GOT3 (cell line): ENCODE measurements around the gene PSMB2.

Source experiments
- DNase-seq: peaks from one replicate; lab custom pipeline; 2025; ENCODE audit warnings: mixed read lengths; lab: John Stamatoyannopoulos, UW

PSMB2 gene

DNA sequence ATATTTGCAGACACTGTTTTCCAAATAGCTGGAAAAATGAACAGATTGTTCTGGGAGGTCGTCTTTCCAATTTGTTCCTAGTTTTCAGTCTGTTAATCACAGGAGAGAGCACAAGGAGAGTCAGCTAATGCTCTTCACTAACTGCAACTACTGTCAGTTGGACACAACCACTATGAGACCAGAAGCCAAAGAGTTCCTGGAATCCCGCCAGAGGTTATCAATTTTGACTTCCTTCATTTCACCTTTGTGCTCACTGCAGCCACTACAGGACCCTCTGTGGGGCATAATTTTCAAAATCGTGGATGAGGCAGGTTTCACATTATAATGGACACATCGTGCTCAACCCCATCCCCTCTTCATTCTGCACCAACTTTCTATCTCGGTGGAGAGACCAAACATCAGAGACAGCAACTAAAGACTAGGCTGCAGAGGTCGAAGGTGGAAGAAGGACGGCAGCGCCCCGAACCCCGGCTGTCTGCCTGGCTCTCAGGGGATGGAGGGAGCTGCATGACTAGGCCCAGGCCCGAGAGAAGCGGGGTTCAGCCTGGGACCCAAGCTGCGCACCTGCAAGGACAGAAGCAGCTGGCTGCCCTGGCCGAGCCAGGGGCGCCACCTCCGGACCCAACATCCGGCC, 84.7 kb downstream of the PSMB2 start:
- DNase-seq, result no peak

DNA sequence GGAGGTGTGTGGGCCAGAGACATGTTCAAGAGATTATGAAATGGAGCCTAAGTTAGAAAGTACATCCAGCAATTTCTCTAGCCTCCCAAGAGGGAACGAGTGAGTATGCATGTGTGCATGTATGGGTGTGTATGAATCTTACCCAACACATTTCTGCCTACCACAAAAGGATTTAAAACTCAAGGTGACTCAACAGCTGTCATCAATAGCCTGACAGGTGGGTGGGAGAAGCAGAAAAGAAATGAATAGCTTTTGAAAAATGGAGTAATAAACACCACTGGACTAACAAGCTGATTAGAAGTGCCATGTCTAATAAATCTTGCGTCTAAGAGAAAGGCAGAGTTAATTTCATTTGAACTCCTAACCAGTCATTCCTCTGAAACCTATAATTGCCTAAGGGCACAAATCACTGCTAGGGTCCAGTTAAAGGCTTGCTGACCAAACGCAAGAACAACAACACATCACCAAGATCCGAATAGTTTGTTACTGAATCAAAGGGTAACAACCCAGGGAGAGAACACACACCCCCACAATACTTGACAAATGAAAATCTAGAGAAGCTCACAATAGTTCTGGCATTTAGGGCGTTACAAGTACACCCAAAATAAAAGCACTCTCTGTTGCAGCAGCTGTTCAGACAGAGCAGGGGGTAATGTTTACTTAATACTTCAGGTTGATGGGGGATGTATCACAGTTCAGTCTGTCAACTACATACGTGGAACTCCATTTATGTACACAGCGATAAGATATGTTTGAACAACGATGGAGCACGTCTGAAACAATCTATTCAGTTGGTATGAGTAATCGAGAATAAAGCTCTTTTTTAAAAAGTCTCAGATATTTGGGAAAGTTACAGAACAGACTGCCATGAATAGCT, 85.5 kb downstream of the PSMB2 start:
- DNase-seq, result no peak

DNA sequence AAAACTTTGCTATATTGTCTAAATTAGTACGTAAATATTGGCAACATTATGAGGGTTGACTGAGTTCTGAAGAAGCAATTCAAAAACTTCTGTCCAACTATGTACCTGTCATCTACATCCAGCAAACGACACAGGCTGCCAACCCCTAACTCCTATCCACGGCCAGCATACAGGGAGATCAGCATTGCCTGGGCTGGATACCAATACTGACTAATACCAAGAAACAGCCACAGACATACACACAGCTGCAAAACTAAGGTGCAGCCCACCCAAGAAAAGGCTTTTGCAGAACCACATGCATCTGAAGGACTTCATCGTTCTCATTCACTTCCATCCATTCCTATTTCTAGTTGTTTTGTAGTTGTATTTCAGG, 86.1 kb downstream of the PSMB2 start:
- DNase-seq, result no peak

DNA sequence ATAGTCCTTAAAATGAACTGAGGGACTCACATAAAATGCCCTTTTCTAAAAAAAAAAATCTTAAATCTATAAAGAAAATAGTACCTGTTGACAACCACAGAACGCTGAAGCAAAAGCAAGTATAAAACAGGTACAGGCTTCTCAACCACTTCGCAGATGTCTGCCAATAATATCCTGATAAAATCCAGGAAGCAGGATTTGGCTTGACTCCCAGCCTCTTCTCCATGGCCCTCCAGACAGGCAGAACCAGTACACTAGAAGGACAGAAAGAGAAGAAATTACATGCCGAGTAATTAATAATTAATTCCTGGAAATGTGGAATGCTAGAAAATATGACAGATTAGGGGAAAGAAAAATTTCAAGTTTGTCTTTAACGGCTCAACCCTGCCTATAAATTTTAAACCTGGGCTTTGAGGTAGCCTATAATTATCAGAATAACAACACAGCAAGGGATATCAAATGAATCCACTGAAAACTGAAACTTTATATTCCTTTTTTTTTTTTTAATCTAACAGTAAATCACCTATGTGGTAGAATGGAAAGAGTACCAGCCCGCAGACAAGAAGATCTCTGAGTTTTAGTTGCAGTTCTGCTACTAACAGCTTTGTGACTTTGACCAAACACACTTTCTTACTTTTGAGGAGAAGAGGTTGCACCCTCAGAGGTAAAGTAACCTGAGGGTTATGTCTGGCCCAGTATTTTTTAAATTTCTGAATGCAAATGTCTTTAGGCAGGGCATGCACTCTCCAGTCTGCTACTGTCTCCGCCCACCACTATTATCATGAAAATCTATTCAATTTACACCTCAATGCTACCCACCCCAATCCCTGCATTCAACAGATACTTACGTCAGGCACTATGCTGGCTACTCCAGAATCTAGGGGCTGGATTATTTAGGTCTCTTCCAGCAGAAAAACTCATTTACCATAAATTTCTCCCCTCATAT, 86.8 kb downstream of the PSMB2 start:
- no peak for DNase-seq

DNA sequence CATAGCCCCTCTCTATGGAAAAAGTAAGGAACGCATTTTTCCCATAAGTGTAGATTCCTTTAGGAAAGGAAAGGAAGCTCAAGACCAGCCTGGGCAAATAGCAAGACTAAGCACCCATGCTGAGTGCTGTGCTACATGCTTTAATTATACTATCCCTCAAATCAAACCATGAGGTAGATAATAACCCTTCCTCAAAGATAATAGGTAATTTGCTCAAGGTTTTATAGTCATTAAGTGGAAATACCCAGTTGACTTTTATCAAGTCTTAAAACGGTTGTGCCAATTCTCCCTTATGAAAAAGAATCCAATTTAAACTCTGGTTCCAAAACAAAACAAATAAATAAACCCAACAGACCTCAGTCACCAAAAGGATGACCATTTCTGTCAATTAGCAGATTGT, 87.5 kb downstream of the PSMB2 start:
- DNase-seq, result no peak
